GM23338 (cell line): ENCODE data around the gene MPZ. TPM values are rescaled to one million over a fixed set of nuclear protein-coding genes. Genes with fewer than 3 reads are reported as not detected.
"Not testable (repeated sequence)": the region's sequence is repeated elsewhere in the genome, so short reads cannot be mapped to it uniquely, and the experiment has no call there.

Source experiments
- ATAC-seq: fragments of 200-7000 bp; cut with Tn5 transposase; 3 replicates; pipeline ENCODE4 v1.9.1; 2020
- DNase-seq: peaks from one replicate; pipeline ENCODE4 v3.0.0-alpha.2; 2015; ENCODE audit warnings: low spot score
- H2AFZ ChIP-seq: fragments of 200-600 bp; sonication (generic); 2 replicates; pipeline ENCODE4 v1.8.0; 2016; ENCODE audit warnings: antibody characterized with exemption, mild to moderate bottlenecking, moderate library complexity
- H3F3A ChIP-seq: fragments of 200-600 bp; sonication (generic); replicated peaks from 2 replicates; pipeline ENCODE4 v1.8.0; 2017; ENCODE audit warnings: antibody characterized with exemption, mixed run types, low read depth
- H3K27ac ChIP-seq: fragments of 200-600 bp; sonication (generic); 2 replicates; pipeline ENCODE4 v1.6.1; 2016; ENCODE audit warnings: low read depth
- H3K27me3 ChIP-seq: fragments of 200-600 bp; sonication (generic); 2 replicates; pipeline ENCODE4 v1.8.0; 2016; ENCODE audit warnings: mild to moderate bottlenecking, mixed run types, moderate library complexity; ENCODE audit not compliant: insufficient read depth
- H3K36me3 ChIP-seq: fragments of 200-600 bp; sonication (generic); 2 replicates; pipeline ENCODE4 v1.8.0; 2016; ENCODE audit warnings: mild to moderate bottlenecking; ENCODE audit not compliant: insufficient read depth
- H3K4me1 ChIP-seq: fragments of 200-600 bp; sonication (generic); 2 replicates; pipeline ENCODE4 v1.8.0; 2016; ENCODE audit warnings: mild to moderate bottlenecking, moderate library complexity; ENCODE audit not compliant: insufficient read depth
- H3K4me2 ChIP-seq: fragments of 200-600 bp; sonication (generic); 2 replicates; pipeline ENCODE4 v1.7.1; 2017; ENCODE audit warnings: mixed run types
- H3K4me3 ChIP-seq: fragments of 200-600 bp; sonication (generic); 2 replicates; pipeline ENCODE4 v1.6.1; 2016; ENCODE audit warnings: mixed run types
- H3K79me2 ChIP-seq: fragments of 200-600 bp; sonication (generic); replicated peaks from 2 replicates; pipeline ENCODE4 v1.8.0; 2017; ENCODE audit warnings: mild to moderate bottlenecking; ENCODE audit not compliant: insufficient read depth
- H3K9me2 ChIP-seq: fragments of 200-600 bp; sonication (generic); 2 replicates; pipeline ENCODE4 v1.8.0; 2017; ENCODE audit not compliant: insufficient read depth
- H4K20me1 ChIP-seq: fragments of 200-600 bp; sonication (generic); replicated peaks from 2 replicates; pipeline ENCODE4 v1.8.0; 2017; ENCODE audit warnings: mild to moderate bottlenecking; ENCODE audit not compliant: insufficient read depth
- H3K27ac Mint-ChIP-seq: 2 replicates; pipeline ENCODE4 v1.8.0; 2020; ENCODE audit warnings: inconsistent platforms, mild to moderate bottlenecking, moderate library complexity, mixed read lengths
- H3K27me3 Mint-ChIP-seq: 3 replicates; pipeline ENCODE4 v1.8.0; 2022; ENCODE audit warnings: low read depth, mild to moderate bottlenecking, moderate library complexity, mixed read lengths, inconsistent platforms; ENCODE audit not compliant: insufficient read depth, poor library complexity
- H3K36me3 Mint-ChIP-seq: 3 replicates; pipeline ENCODE4 v1.8.0; 2021; ENCODE audit warnings: low read depth, mild to moderate bottlenecking, inconsistent platforms, moderate library complexity, mixed read lengths
- H3K4me1 Mint-ChIP-seq: 3 replicates; pipeline ENCODE4 v1.8.0; 2020; ENCODE audit warnings: mild to moderate bottlenecking, inconsistent platforms, mixed read lengths
- H3K4me3 Mint-ChIP-seq: 3 replicates; pipeline ENCODE4 v1.8.0; 2021; ENCODE audit warnings: moderate library complexity, mild to moderate bottlenecking, inconsistent platforms, mixed read lengths
- H3K9me3 Mint-ChIP-seq: 3 replicates; pipeline ENCODE4 v1.8.0; 2020; ENCODE audit warnings: moderate library complexity, mild to moderate bottlenecking, inconsistent platforms, mixed read lengths
- CREB1 ChIP-seq: fragments of 250-450 bp; sonication (Bioruptor Pico); IDR thresholded peaks from 2 replicates; pipeline ENCODE4 v1.5.0; 2020; ENCODE audit warnings: low read depth, mild to moderate bottlenecking, moderate library complexity
- EZH2 ChIP-seq: fragments of 200-600 bp; sonication (generic); IDR thresholded peaks from one replicate; pipeline ENCODE4 v1.8.0; 2017; ENCODE audit warnings: antibody characterized with exemption, mild to moderate bottlenecking, low read depth; ENCODE audit not compliant: unreplicated experiment
- NANOG ChIP-seq: IDR thresholded peaks from 2 replicates; pipeline ENCODE4 v1.6.1; 2016; ENCODE audit warnings: antibody characterized with exemption, borderline replicate concordance
- STAT1 ChIP-seq: IDR thresholded peaks from one replicate; pipeline ENCODE4 v1.6.1; 2016; ENCODE audit warnings: antibody characterized with exemption; ENCODE audit not compliant: unreplicated experiment
- ZNF331 ChIP-seq: fragments of 250-450 bp; sonication (Bioruptor Pico); IDR thresholded peaks from 2 replicates; pipeline ENCODE4 v1.5.0; 2020; ENCODE audit warnings: low read depth, mild to moderate bottlenecking, moderate library complexity
- polyA plus RNA-seq: library from polyadenylated mRNA; unstranded; fragments of >200 nt; fragmentation: Nextera tagmentation; extraction: Ambion mirVana; gene quantifications from 2 replicates; pipeline ENCODE4 v1.2.1, GENCODE V29; 2016
- total RNA-seq: library from RNA; depleted of rRNA; stranded (reverse); fragments of >200 nt; shearing (Covaris generic); gene quantifications from 2 replicates; pipeline ENCODE4 v1.2.3, GENCODE V29; 2014
- TF ChIP-seq, protein P1 (sequence below): IDR thresholded peaks from 2 replicates; pipeline ENCODE4 v1.6.1; 2016; ENCODE audit warnings: antibody characterized with exemption

The MPZ gene
- total and polyA plus RNA-seq, 2 experiments from 2014 or later = 1.9 to 4.0 TPM

GRCh38 chr1:161330346-161330745 is 20.6 kb upstream of the MPZ start (continued):
- no peak for TF ChIP-seq EZH2
- TF ChIP-seq NANOG = no peak
- TF ChIP-seq ZNF331 (CRISPR knock-in tag) = no peak

DNA sequence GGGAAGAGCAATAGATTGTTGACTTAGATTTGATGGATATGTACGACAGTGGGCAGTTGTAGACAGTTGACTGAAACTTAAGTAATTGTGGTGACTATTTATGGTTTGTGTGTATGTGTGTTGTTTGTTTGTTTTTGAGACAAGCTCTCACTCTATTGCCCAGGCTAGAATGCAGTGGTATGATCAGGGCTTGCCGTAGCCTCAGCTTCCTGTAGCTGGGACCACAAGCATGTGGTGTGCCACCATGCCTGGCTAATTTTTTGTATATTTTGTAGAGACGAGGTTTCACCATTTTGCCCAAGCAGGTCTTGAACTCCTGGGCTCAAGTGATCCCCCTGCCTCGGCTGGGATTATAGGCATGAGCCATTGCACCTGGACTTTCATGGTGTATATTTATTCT is 14.3 kb upstream of the MPZ start:
- Mint-ChIP-seq H3K4me3 (no peak overlapping the region), H3K9me3 (no peaks in the 10 kb centered on the region), H3K4me1 (no peaks in the 10 kb centered on the region), H3K36me3 (peaks cover 28% of the 10 kb centered on the region), H3K27me3 (no peaks in the 10 kb centered on the region), H3K27ac (no peak overlapping the region)
- no peak for ATAC-seq
- Histone ChIP-seq H2AFZ (no peak overlapping the region), H3K79me2 (peaks cover 20% of the 10 kb centered on the region), H4K20me1 (peaks cover 7% of the 10 kb centered on the region), H3K27ac (no peak overlapping the region), H3K36me3 (peaks cover 22% of the 10 kb centered on the region; the same call in 1 of the 2 replicates), H3K4me3 (no peak overlapping the region), H3K27me3 (no peaks in the 10 kb centered on the region), H3K4me2 (no peak overlapping the region), H3K4me1 (no peaks in the 10 kb centered on the region), H3K9me2 (no peaks in the 10 kb centered on the region), H3F3A (no peaks in the 10 kb centered on the region)
- DNase-seq = no peak
- TF ChIP-seq STAT1 = no peak
- no peak for TF ChIP-seq EZH2
- TF ChIP-seq, protein P1, sequence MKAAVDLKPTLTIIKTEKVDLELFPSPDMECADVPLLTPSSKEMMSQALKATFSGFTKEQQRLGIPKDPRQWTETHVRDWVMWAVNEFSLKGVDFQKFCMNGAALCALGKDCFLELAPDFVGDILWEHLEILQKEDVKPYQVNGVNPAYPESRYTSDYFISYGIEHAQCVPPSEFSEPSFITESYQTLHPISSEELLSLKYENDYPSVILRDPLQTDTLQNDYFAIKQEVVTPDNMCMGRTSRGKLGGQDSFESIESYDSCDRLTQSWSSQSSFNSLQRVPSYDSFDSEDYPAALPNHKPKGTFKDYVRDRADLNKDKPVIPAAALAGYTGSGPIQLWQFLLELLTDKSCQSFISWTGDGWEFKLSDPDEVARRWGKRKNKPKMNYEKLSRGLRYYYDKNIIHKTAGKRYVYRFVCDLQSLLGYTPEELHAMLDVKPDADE = no peak

- H3K36me3 Mint-ChIP-seq, H3K9me2 ChIP-seq, H2AFZ ChIP-seq, H3K9me3 Mint-ChIP-seq, H3F3A ChIP-seq, ATAC-seq, H3K27me3 ChIP-seq, H3K27me3 Mint-ChIP-seq, DNase-seq, H3K36me3 ChIP-seq, H4K20me1 ChIP-seq: not testable (repeated sequence)
- H3K4me3 ChIP-seq = peak overlapping the region; percentile 91; the same call in 1 of the 2 replicates
- peak overlapping the region; percentile 98 for H3K4me3 Mint-ChIP-seq
- H3K27ac Mint-ChIP-seq = peak overlapping the region; percentile 29; the same call in 1 of the 2 replicates
- TF ChIP-seq CREB1 (CRISPR knock-in tag) = peak; percentile 61; the same call in 1 of the 2 replicates
- H3K4me1 ChIP-seq = peaks cover 25% of the 10 kb centered on the region
- peaks cover 22% of the 10 kb centered on the region for H3K4me1 Mint-ChIP-seq
- H3K79me2 ChIP-seq = peaks cover 49% of the 10 kb centered on the region
- peak overlapping the region; percentile 89 for H3K4me2 ChIP-seq
- H3K27ac ChIP-seq = 0 out of 2 replicates have a peak overlapping the region, but pooled peaks have one; percentile 1
These were observed 6.3 kb upstream of the MPZ start for GRCh38 chr1:161315841-161316674.
